Astrocyte (in vitro differentiated cells and primary cell): Measurements from ENCODE around the gene UBXN2A. TPM values are rescaled to one million over a fixed set of nuclear protein-coding genes. Genes with fewer than 3 reads are reported as not detected.

ENCODE experiments used
- DNase-seq: peaks from one replicate; pipeline ENCODE4 v3.0.0-alpha.2; 2010; ENCODE audit warnings: low read depth
- FAIRE-seq: peaks from 2 replicates; lab custom pipeline; 2011; peaks lifted over from hg19 to GRCh38; lab: Jason Lieb, UNC
- H2AFZ ChIP-seq: 2 replicates; pipeline ENCODE4 v1.6.0; 2012; ENCODE audit warnings: low read depth, low read length, inconsistent platforms
- H3K27ac ChIP-seq: 2 replicates; pipeline ENCODE4 v1.5.1; 2011; ENCODE audit warnings: low read depth, low read length, inconsistent platforms
- H3K27me3 ChIP-seq: 2 replicates; pipeline ENCODE4 v1.6.0; 2011; ENCODE audit warnings: low read length, inconsistent platforms; ENCODE audit not compliant: insufficient read depth
- H3K36me3 ChIP-seq: 2 replicates; pipeline ENCODE4 v1.5.1; 2011; ENCODE audit warnings: low read length, inconsistent platforms; ENCODE audit not compliant: insufficient read depth
- H3K4me1 ChIP-seq: 2 replicates; pipeline ENCODE4 v1.5.1; 2011; ENCODE audit warnings: low read length, inconsistent platforms; ENCODE audit not compliant: insufficient read depth
- H3K4me2 ChIP-seq: 2 replicates; pipeline ENCODE4 v1.6.0; 2012; ENCODE audit warnings: low read length, inconsistent platforms
- H3K4me3 ChIP-seq: 2 replicates; pipeline ENCODE4 v1.5.1; 2011; ENCODE audit warnings: low read depth, mild to moderate bottlenecking, low read length, inconsistent platforms; ENCODE audit not compliant: insufficient read depth
- H3K79me2 ChIP-seq: 2 replicates; pipeline ENCODE4 v1.6.0; 2012; ENCODE audit warnings: mild to moderate bottlenecking, low read length, inconsistent platforms; ENCODE audit not compliant: insufficient read depth
- H3K9ac ChIP-seq: 2 replicates; pipeline ENCODE4 v1.6.0; 2012; ENCODE audit warnings: mild to moderate bottlenecking, low read length, inconsistent platforms
- H3K9me3 ChIP-seq: 2 replicates; pipeline ENCODE4 v1.5.1; 2012; ENCODE audit warnings: low read depth, mild to moderate bottlenecking, low read length, inconsistent platforms; ENCODE audit not compliant: insufficient read depth
- H4K20me1 ChIP-seq: 2 replicates; pipeline ENCODE4 v1.6.0; 2012; ENCODE audit warnings: low read length, inconsistent platforms; ENCODE audit not compliant: insufficient read depth
- H3K27ac Mint-ChIP-seq: one replicate; pipeline ENCODE4 v1.8.0; 2021; ENCODE audit warnings: mild to moderate bottlenecking, mixed read lengths; ENCODE audit not compliant: unreplicated experiment
- H3K27me3 Mint-ChIP-seq: one replicate; pipeline ENCODE4 v1.8.0; 2021; ENCODE audit warnings: low read depth, mixed read lengths; ENCODE audit not compliant: unreplicated experiment
- H3K36me3 Mint-ChIP-seq: one replicate; pipeline ENCODE4 v1.8.0; 2021; ENCODE audit warnings: low read depth, mixed read lengths; ENCODE audit not compliant: unreplicated experiment
- H3K4me1 Mint-ChIP-seq: one replicate; pipeline ENCODE4 v1.8.0; 2021; ENCODE audit warnings: low read depth, mixed read lengths; ENCODE audit not compliant: unreplicated experiment
- H3K4me3 Mint-ChIP-seq: one replicate; pipeline ENCODE4 v1.8.0; 2021; ENCODE audit warnings: mild to moderate bottlenecking, moderate library complexity, mixed read lengths; ENCODE audit not compliant: unreplicated experiment
- H3K9me3 Mint-ChIP-seq: one replicate; pipeline ENCODE4 v1.8.0; 2021; ENCODE audit warnings: mild to moderate bottlenecking, mixed read lengths; ENCODE audit not compliant: unreplicated experiment
- CTCF ChIP-seq: IDR thresholded peaks from 2 replicates; pipeline ENCODE4 v1.5.1; 2011; ENCODE audit warnings: low read depth, mild to moderate bottlenecking, inconsistent platforms, low read length, moderate library complexity; ENCODE audit not compliant: insufficient read depth
- EZH2 ChIP-seq: IDR thresholded peaks from 2 replicates; pipeline ENCODE4 v1.6.1; 2012; ENCODE audit warnings: mild to moderate bottlenecking, low read length, inconsistent platforms; ENCODE audit not compliant: insufficient read depth
- total RNA-seq: library from RNA; stranded (reverse); gene quantifications from 2 replicates; pipeline ENCODE4 v1.2.1, GENCODE V29; 2021

The UBXN2A gene
- total RNA-seq, 1 donor from 2014 or later = 22.2 TPM

DNA sequence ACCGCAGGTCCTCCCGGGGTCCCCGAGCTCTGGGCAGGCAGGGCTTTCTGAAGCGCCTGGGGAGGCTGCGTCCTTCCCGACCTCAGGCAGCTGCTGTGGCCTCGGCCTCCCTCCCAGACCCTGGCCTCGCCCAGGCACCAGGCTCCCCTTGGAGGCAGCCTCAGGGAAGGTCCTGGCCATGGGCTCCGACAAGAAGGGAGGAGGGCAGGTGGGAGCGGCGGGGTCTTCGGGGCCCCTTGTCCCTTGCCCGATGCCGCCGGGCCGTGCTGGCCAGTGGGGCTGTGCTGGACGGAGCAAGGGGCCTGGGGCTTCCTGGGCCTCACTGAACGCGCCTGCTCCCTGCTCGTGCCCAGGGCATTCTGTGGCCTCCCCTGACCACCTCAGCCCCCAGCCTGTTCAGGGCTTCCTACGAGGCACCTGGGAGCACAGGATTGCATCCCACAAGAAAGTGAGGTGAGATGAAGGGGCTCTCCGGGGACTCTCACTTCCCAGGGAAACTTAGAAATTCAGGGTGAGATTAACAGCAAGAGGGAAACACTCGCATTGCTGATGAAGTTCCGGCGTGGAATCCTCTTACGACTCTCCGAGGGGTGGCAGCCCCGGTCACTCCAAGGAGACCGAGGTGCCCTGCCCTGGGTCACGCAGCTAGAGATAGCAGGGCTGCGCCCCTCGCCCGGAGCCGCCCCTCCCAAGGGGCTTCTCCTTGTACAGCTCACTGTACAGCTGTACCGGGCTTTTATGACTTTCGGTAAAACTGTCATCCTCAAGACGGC, 70.4 kb downstream of the UBXN2A start:
- H2AFZ ChIP-seq = peak overlapping the region; percentile 66
- H3K4me3 ChIP-seq = peak overlapping the region; percentile 51
- no peaks in the 10 kb centered on the region for H4K20me1 ChIP-seq
- Mint-ChIP-seq H3K9me3 (no peaks in the 10 kb centered on the region), H3K27me3 (peaks cover 12% of the 10 kb centered on the region), H3K27ac (no peak overlapping the region), H3K4me1 (peaks cover 3% of the 10 kb centered on the region), H3K4me3 (no peak overlapping the region), H3K36me3 (no peaks in the 10 kb centered on the region)
- H3K9ac ChIP-seq = peak overlapping the region; percentile 55
- peaks cover 10% of the 10 kb centered on the region for H3K27me3 ChIP-seq
- peak overlapping the region; percentile 85 for H3K4me2 ChIP-seq
- H3K27ac ChIP-seq = no peak overlapping the region
- no peaks in the 10 kb centered on the region for H3K79me2 ChIP-seq
- H3K4me1 ChIP-seq = peaks cover 14% of the 10 kb centered on the region
- H3K36me3 ChIP-seq = no peaks in the 10 kb centered on the region
- DNase-seq = no peak
- TF ChIP-seq EZH2 (no peak), CTCF (no peak)
- no peaks in the 10 kb centered on the region for H3K9me3 ChIP-seq
- FAIRE-seq = no peak

DNA sequence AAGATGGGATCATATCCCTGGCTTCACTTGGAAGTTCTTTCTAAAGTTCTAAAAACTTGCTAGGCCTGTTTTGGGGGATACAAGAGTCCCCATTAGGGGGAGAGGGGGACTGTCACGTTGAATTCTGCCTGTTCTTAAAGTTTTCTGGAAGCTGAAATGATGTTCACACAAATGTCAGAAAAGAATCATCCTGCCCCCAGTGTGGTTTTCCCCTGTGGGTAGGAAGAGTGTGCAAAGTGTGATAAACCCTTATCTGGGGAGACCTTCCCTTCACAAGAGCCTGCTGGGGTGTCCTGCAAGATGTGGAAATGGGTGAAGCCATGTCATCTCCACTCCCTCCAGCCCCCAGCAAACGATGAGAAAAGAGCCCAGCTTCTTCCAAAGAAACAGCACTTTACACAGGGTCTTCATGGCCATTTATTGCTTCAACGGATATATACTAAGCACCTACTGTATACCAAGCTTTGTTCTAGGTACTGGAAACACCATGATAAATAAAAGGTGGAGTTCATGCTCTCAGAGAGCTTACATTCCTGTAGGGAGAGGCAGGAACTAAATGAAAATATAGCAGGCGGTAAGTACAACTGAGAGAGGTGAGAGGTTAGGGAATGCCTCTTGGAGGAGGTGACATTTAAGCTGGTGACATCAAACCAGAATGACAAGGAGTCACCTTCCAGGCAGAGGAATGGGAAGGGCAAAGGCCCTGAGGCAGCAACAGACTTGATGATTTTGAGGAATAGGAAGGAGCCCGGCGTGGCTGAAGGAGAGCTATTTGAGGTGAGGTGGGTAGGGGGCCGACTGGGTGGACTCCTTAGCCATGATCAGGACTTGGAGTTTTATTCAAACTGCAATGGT, 71.2 kb downstream of the UBXN2A start:
- Mint-ChIP-seq H3K4me1 (peaks cover 7% of the 10 kb centered on the region), H3K27me3 (peaks cover 12% of the 10 kb centered on the region), H3K36me3 (no peaks in the 10 kb centered on the region), H3K4me3 (no peak overlapping the region), H3K9me3 (no peaks in the 10 kb centered on the region), H3K27ac (no peak overlapping the region)
- TF ChIP-seq EZH2 (no peak), CTCF (no peak)
- H3K27ac ChIP-seq = no peak overlapping the region
- H3K4me3 ChIP-seq = no peak overlapping the region
- H3K9ac ChIP-seq = no peak overlapping the region
- peaks cover 10% of the 10 kb centered on the region for H3K27me3 ChIP-seq
- no peak overlapping the region for H2AFZ ChIP-seq
- H3K36me3 ChIP-seq = no peaks in the 10 kb centered on the region
- H3K4me2 ChIP-seq = no peak overlapping the region
- peaks cover 22% of the 10 kb centered on the region for H3K4me1 ChIP-seq
- H3K9me3 ChIP-seq = no peaks in the 10 kb centered on the region
- no peak for DNase-seq
- H3K79me2 ChIP-seq = no peaks in the 10 kb centered on the region
- no peaks in the 10 kb centered on the region for H4K20me1 ChIP-seq
- FAIRE-seq = no peak
